Central memory CD8-positive, alpha-beta T cell (primary cell): ENCODE results near the gene FMC1.

Source experiments
- ATAC-seq: fragments of 150-1000 bp; cut with Tn5 transposase; replicated peaks from 2 replicates; pipeline ENCODE4 v1.10.0; 2022; ENCODE audit warnings: mild to moderate bottlenecking, moderate FRiP score, moderate number of reproducible peaks; ENCODE audit not compliant: poor library complexity, severe bottlenecking; ENCODE audit errors: extremely low read depth
- DNase-seq, 2 donors: peaks; one replicate each; pipeline ENCODE4 v3.0.0; 2021; ENCODE audit warnings: low spot score in 2 of 2
- H3K27ac Mint-ChIP-seq: one replicate; pipeline ENCODE4 v1.8.0; 2022; ENCODE audit warnings: low read depth, mild to moderate bottlenecking, moderate library complexity, mixed read lengths
- H3K27me3 Mint-ChIP-seq: one replicate; pipeline ENCODE4 v1.8.0; 2022; ENCODE audit warnings: mixed read lengths
- H3K36me3 Mint-ChIP-seq: one replicate; pipeline ENCODE4 v1.8.0; 2022; ENCODE audit warnings: mild to moderate bottlenecking, moderate library complexity, mixed read lengths; ENCODE audit not compliant: insufficient read depth
- H3K4me1 Mint-ChIP-seq: one replicate; pipeline ENCODE4 v1.8.0; 2022; ENCODE audit warnings: mixed read lengths
- H3K4me3 Mint-ChIP-seq: one replicate; pipeline ENCODE4 v1.8.0; 2022; ENCODE audit warnings: mild to moderate bottlenecking, moderate library complexity, mixed read lengths
- H3K9me3 Mint-ChIP-seq: one replicate; pipeline ENCODE4 v1.8.0; 2022; ENCODE audit warnings: mixed read lengths

The FMC1 gene

DNA sequence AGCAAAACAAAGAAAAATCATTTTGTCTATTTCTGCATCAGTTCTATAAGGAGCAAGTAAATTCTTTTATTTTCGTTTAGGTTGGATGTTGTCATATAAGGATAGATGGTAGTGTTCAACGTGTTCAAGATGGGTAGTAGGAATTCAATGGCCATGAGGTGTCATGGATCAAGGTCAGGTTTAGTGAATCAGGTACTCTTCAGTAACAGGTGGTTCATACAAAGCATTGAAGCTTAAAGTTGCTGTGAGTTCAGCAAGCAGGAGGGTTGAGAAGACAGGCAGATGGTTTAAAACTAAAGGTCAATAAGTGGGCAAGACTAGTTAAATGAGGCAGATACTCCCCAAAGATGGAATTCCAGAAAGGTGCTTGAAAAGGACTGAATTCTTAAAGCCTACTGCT lies 24.2 kb downstream of the FMC1 start:
- Mint-ChIP-seq H3K9me3 (no peaks in the 10 kb centered on the region), H3K4me3 (no peak overlapping the region), H3K36me3 (peaks cover 34% of the 10 kb centered on the region), H3K27me3 (no peaks in the 10 kb centered on the region), H3K4me1 (peaks cover 67% of the 10 kb centered on the region), H3K27ac (no peak overlapping the region)
- ATAC-seq, result no peak
- no peak for DNase-seq

DNA sequence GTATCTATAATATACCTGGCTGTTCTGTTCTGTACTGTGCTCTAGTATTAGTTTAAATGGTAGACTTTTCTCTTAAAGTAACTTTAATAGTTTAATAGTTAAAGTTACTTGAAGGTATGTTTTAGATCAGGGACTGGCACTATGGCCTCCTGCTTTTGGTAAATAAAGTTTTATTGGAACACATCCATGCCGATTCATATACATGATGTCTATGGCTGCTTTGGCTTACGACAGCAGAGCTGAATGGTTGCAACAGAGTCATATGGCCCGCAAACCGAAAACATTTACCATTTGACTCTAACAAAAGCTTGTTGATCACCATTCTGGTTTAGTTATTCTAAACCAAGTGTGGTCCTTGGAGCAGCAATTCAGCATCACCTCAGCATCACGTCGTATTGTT lies 25.3 kb downstream of the FMC1 start:
- ATAC-seq (no peak), DNase-seq (no peak)
- Mint-ChIP-seq H3K4me3 (no peak overlapping the region), H3K36me3 (peaks cover 30% of the 10 kb centered on the region), H3K27me3 (no peaks in the 10 kb centered on the region), H3K27ac (no peak overlapping the region), H3K4me1 (peaks cover 67% of the 10 kb centered on the region), H3K9me3 (no peaks in the 10 kb centered on the region)

DNA sequence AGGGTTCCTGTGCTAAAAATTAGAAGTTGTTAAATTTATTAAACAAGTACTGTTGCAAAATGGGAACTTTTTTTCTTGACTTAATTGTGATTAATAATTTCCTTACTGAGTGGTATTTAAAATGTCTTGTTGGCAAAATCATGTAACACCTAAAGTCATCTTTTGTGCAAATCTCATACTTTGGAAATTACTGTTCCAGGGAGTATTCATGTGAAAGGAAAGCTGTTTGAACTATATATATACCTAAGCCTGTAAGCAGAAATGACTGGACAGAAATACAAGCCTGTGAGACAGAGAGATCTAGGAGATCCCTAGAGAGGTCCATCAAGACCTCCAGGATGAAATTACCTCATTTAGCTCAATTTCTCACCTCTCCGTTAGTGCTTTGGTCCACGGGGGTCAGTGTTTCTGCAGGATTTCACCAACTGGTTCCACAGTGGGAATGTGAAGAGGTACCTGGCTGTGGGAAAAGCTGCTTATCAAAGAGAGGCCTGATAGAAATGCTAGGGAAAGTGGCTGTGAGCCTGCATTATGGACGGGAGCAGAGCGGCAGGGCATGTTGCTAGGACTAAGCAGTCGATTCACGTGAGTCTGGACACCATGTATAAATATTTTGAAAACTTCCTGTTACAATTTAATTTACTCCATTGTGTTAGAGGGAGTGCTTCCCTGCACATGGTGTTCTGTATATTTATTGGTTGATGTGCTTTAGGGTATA lies 26.5 kb downstream of the FMC1 start:
- Mint-ChIP-seq H3K27me3 (no peaks in the 10 kb centered on the region), H3K4me1 (peaks cover 69% of the 10 kb centered on the region), H3K27ac (no peak overlapping the region), H3K36me3 (peaks cover 31% of the 10 kb centered on the region), H3K4me3 (no peak overlapping the region), H3K9me3 (no peaks in the 10 kb centered on the region)
- ATAC-seq (no peak), DNase-seq (no peak)

DNA sequence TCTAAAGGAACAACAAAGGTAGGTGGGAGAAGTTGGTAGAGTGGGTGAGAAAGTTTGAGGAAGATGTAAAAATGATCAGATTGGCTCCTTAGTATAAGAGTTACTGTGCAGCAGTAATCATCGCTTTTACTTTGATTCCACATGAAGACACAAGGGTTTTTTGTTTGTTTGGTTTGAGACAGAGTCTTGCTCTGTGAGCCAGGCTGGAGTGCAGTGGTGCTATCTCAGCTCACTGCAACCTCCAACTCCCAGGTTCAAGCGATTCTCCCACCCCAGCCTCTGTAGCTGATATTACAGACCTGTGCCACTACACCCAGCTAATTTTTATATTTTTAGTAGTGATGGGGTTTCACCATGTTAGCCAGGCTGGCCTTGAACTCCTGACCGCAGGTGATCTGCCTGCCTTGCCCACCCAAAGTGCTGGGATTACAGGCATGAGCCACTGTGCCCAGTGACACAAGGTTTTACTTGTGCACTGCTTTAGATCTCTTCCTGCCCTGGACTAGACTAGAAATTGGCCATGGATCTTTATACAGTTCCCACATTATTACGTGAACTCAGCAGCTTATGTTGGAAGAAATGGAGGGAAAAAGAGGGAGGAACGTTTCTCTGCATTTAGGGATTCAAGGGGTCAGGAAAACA lies 29.3 kb downstream of the FMC1 start:
- H3K36me3 Mint-ChIP-seq, result peaks cover 24% of the 10 kb centered on the region
- no peaks in the 10 kb centered on the region for H3K27me3 Mint-ChIP-seq
- H3K4me1 Mint-ChIP-seq, result peaks cover 66% of the 10 kb centered on the region
- peak overlapping the region; percentile 42 for H3K27ac Mint-ChIP-seq
- no peak for ATAC-seq
- no peak for DNase-seq
- H3K9me3 Mint-ChIP-seq, result no peaks in the 10 kb centered on the region
- H3K4me3 Mint-ChIP-seq, result no peak overlapping the region

DNA sequence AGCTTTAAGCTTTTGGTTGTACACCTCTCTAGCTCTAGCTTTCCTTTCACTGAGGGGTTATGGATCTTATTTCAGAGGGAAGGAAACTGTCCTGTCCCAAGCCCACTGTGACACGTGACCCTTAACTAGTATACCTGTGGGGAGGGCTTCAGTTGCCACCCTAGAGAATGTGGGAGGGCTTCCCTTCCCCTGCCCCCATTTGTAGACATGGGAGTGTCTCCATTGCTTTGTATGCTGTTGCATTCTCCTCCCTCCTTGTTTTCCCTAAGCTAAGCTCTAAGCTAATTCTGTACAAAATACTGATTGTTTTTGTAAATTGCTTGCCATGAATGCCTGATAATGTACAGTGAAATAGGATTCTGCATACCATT lies 29.8 kb downstream of the FMC1 start:
- H3K4me1 Mint-ChIP-seq, result peaks cover 66% of the 10 kb centered on the region
- H3K36me3 Mint-ChIP-seq, result peaks cover 27% of the 10 kb centered on the region
- peak overlapping the region; percentile 41 for H3K27ac Mint-ChIP-seq
- no peaks in the 10 kb centered on the region for H3K27me3 Mint-ChIP-seq
- H3K4me3 Mint-ChIP-seq, result no peak overlapping the region
- H3K9me3 Mint-ChIP-seq, result no peaks in the 10 kb centered on the region
- no peak for ATAC-seq
- DNase-seq, result no peak

DNA sequence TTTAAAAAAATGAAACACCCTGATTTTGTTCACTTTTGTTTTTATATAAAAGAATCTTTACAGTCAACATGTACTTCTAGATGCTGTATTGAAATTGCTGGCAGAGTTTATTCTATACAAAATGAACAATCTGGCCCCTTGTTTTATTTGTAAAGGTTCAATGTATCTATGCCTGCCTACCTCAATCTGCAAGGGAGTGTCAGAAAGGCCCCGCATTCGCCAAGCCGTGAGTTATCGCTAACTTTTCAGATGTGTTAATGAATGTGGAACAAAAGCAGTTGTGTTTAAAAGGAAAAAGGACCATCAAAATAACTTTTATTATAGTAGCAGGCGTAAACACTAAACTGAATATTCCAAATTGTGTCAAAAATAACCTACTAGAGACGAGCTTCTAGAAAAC lies 33.1 kb downstream of the FMC1 start:
- Mint-ChIP-seq H3K4me3 (no peak overlapping the region), H3K27ac (no peak overlapping the region), H3K4me1 (peaks cover 59% of the 10 kb centered on the region), H3K27me3 (no peaks in the 10 kb centered on the region), H3K36me3 (peaks cover 45% of the 10 kb centered on the region), H3K9me3 (no peaks in the 10 kb centered on the region)
- ATAC-seq (no peak), DNase-seq (no peak)

DNA sequence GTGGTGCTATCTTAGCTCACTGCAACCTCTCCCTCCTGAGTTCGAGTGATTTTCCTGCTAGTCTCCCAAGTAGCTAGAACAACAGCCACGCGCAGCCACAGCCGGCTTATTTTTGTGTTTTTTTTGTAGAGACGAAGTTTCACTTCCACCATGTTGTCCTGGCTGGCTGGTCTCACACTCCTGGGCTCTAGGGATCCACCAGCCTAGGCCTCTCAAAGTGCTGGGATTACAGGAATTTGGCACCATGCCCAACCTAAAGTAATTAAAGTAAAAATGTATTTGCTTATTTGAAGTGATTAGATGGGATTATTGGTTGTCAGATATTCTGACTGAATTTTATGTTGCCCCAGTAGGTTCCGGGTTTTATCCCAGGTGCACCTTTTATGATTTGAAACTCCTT lies 41.3 kb downstream of the FMC1 start:
- Mint-ChIP-seq H3K36me3 (peaks cover 56% of the 10 kb centered on the region), H3K9me3 (no peaks in the 10 kb centered on the region), H3K27me3 (no peaks in the 10 kb centered on the region), H3K27ac (no peak overlapping the region), H3K4me3 (no peak overlapping the region), H3K4me1 (no peaks in the 10 kb centered on the region)
- DNase-seq (no peak), ATAC-seq (no peak)

DNA sequence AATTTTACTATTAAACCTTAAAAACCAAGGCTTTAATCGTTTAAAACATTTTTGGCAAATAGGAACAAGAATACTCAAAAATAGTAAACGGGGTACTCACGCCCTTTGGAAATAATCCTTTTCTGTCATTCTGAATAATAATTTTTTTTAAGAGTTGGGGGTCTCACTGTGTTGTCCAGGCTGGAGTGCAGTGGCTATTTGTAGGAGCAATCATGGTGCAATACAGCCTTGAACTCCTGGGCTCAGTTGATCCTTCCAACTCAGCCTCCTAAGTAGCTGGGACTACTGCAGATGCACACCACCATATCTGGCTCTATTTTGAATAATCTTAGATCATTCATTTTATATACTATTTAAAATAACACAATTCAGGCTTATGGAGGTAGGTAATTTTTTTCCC lies 43.5 kb downstream of the FMC1 start:
- H3K27me3 Mint-ChIP-seq, result no peaks in the 10 kb centered on the region
- DNase-seq (no peak), ATAC-seq (no peak)
- H3K9me3 Mint-ChIP-seq, result no peaks in the 10 kb centered on the region
- peaks cover 21% of the 10 kb centered on the region for H3K4me1 Mint-ChIP-seq
- H3K27ac Mint-ChIP-seq, result no peak overlapping the region
- no peak overlapping the region for H3K4me3 Mint-ChIP-seq
- H3K36me3 Mint-ChIP-seq, result peaks cover 57% of the 10 kb centered on the region

DNA sequence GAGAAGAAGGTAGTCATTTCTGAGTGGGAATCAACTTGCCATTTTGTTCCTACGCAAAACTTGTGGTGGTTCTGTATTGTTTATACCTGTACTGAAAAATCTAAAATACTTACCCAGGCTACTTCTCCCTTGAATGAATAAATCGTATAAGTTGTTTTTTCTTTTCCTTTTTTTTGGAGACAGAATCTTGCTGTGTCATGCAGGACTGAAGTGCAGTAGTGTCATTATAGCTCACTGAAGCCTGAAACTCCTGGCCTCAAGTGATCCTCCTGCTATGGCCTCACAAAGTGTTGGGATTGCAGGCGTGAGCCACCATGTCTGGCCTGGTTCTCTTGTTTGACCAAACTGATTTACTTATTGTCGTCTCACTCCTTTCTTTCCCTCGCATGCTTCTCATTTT lies 46.5 kb downstream of the FMC1 start:
- peaks cover 24% of the 10 kb centered on the region for H3K4me1 Mint-ChIP-seq
- DNase-seq, result no peak
- H3K36me3 Mint-ChIP-seq, result peaks cover 43% of the 10 kb centered on the region
- no peak for ATAC-seq
- H3K27ac Mint-ChIP-seq, result peak overlapping the region; percentile 52
- H3K4me3 Mint-ChIP-seq, result no peak overlapping the region
- no peaks in the 10 kb centered on the region for H3K9me3 Mint-ChIP-seq
- H3K27me3 Mint-ChIP-seq, result no peaks in the 10 kb centered on the region

DNA sequence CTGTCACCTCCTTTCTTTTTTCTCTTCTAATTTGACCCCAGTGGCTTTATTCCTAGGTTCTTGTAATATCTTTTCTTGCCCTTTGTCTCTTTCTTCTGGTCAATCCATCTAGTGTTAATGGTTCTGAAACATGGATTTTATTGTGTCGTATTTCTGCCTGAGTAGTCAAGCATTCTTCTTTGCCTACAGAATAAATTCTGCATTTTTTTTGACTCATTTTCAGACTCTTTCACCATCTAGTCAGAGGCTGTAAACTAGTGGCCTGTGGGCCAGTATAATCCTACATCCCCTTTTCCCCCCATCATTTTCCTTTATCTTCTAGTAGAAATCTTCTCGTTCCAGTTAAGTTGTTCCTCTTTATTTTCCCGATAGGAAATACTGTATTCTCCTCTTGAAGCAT lies 48.0 kb downstream of the FMC1 start:
- H3K27ac Mint-ChIP-seq, result no peak overlapping the region
- no peaks in the 10 kb centered on the region for H3K9me3 Mint-ChIP-seq
- ATAC-seq (no peak), DNase-seq (no peak)
- H3K4me3 Mint-ChIP-seq, result no peak overlapping the region
- no peaks in the 10 kb centered on the region for H3K27me3 Mint-ChIP-seq
- H3K36me3 Mint-ChIP-seq, result peaks cover 45% of the 10 kb centered on the region
- H3K4me1 Mint-ChIP-seq, result peaks cover 35% of the 10 kb centered on the region

DNA sequence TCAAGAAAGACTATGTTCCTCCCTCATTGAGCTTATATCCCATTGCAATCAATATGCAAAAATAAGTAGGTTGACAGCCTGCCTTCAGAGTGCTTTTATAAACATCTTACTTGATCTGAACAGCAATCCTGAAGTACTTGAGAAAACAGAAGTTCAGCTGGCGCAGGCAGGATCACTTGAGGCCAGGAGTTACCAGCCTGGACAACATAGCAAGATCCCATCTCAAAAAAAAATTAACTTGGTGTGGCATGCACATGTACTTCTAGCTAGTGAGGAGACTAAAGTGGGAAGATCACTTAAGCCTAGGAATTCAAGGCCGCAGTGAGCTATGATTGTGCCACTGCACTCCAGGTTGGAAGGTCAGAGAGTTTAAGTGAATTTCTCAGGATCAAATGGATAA lies 48.6 kb downstream of the FMC1 start:
- Mint-ChIP-seq H3K27me3 (no peaks in the 10 kb centered on the region), H3K36me3 (peaks cover 46% of the 10 kb centered on the region), H3K9me3 (no peaks in the 10 kb centered on the region), H3K27ac (no peak overlapping the region), H3K4me3 (no peak overlapping the region), H3K4me1 (peaks cover 42% of the 10 kb centered on the region)
- ATAC-seq, result no peak
- no peak for DNase-seq

DNA sequence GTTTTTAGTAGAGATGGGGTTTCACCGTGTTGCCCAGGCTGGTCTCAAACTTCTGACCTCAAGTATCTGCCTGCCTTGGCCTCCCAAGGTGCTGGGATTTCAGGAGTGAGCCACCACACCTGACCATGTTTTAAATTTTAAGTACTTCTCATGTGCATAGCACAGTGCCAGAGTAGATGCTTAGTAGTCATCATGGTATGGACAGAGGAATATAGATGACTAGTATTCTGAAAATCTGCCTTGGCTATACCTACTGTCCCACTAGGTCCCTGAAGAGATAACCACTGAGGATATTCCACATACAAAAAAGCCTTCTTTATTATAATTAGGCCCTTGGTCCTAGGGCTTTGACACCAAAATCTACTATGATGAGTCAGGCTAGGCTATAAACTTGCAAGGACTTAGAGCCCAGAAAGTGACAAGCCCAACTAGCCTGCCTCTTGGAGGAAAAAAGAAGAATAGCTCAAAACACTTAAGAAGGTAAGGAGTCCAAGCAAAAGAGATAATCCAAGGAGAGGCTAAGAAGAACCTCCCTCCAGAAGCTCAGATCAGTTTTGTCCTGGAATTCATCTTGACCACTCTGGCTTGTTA lies 52.6 kb downstream of the FMC1 start:
- Mint-ChIP-seq H3K36me3 (peaks cover 36% of the 10 kb centered on the region), H3K9me3 (no peaks in the 10 kb centered on the region), H3K4me3 (no peak overlapping the region), H3K27ac (no peak overlapping the region), H3K27me3 (no peaks in the 10 kb centered on the region), H3K4me1 (peaks cover 55% of the 10 kb centered on the region)
- ATAC-seq (no peak), DNase-seq (no peak)

DNA sequence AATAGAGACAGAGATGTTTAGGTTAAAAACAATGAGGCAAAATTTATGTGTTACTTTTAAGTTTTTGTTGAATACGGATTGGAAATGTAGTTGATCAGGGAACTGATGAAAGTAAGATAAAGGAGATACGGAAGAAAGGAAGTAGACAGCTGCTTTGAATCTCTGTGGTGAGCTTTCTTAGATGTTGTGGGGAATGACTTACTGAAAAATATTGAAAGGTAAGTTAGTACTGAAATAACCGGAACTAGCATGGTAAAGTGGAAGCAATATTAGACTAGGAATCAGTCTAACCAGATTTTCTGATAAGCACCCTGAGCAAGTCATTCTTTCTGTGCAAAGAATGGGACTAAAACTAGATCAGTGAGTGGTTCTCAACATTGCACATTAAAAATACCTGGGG lies 53.4 kb downstream of the FMC1 start:
- Mint-ChIP-seq H3K27me3 (no peaks in the 10 kb centered on the region), H3K36me3 (peaks cover 35% of the 10 kb centered on the region), H3K4me3 (no peak overlapping the region), H3K4me1 (peaks cover 52% of the 10 kb centered on the region), H3K27ac (no peak overlapping the region), H3K9me3 (no peaks in the 10 kb centered on the region)
- ATAC-seq (no peak), DNase-seq (no peak)
